ENCODE results near the gene RRBP1. TPM values are rescaled to one million over a fixed set of nuclear protein-coding genes. Genes with fewer than 3 reads are reported as not detected.

The RRBP1 gene
- total and polyA plus RNA-seq, 2 experiments from 2014 or later: 193 to 242 TPM

DNA sequence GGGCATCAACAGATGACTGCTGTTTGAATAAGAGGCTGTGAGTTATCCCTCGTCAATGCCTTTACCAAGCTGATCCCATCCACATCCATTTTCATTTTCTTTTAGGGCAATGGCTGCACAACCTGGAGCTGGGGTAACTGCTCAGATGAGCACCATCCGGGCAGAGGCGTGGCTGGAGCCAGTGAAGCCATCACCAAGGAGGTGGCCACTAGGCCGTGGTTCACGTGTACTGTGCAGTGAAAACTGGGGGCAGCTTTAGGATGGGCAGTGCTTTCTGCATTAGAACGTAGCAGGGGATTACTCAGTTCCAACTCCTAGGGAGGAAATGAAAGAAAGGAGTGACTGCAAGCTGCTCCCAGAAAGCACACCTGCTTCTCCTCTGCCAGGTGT is 51.2 kb downstream of the RRBP1 start:
- H3K9me3 ChIP-seq (ENCODE audit: low read depth): no peaks in the 10 kb centered on the region
- peaks cover 65% of the 10 kb centered on the region for H3K79me2 ChIP-seq

DNA sequence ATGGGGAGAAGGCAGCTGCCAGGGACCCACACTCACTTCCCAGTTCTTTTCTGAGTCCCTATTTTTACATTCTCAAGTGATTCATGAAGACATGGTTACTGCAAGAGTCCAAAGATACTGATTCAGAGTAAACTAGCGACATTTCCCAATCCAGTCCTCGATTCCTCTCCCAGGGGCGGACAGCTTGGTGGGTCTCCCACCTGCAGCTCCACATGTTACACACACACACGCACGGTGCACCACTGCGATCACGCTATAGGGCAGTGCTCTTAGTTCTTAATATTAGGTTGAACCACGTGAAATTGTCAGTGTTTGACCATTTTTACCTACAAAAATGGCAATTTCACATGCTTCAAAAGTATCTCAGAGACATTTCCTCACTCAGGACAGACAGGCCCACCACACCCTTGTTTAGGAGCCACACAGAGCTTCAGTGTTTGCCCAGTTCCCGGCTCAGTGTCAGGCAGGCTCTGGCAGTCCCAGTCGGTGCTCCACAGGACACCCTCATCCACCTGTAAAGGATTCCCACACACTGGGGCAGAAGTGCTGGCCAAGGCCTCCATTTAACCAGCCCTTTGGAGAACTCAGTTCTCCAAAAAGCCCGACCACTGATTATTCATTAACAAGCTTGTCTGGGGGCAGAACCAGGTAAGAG is 51.8 kb downstream of the RRBP1 start:
- H3K4me3 ChIP-seq: no peak overlapping the region
- H4K20me1 ChIP-seq (ENCODE audit: insufficient read depth, poor library complexity, severe bottlenecking): peaks cover 48% of the 10 kb centered on the region
- H3K27ac ChIP-seq: no peak overlapping the region
- no peaks in the 10 kb centered on the region for H3K4me1 ChIP-seq (ENCODE audit: insufficient read depth)
- H3K79me2 ChIP-seq: peaks cover 62% of the 10 kb centered on the region
- WGBS (ENCODE audit: low lambda C conversion rate, missing lambda C conversion rate): 86% methylated on average over 11 of the region's 11 CpGs
- no peaks in the 10 kb centered on the region for H3K27me3 ChIP-seq
- no peak overlapping the region for H3K4me2 ChIP-seq
- no peak for DNase-seq (ENCODE audit: low spot score)
- H3K9me2 ChIP-seq (replicated peaks; ENCODE audit: insufficient read depth): no peaks in the 10 kb centered on the region
- H3K9me3 ChIP-seq (ENCODE audit: low read depth): no peaks in the 10 kb centered on the region
- no peak overlapping the region for H2AFZ ChIP-seq
- no peaks in the 10 kb centered on the region for H3K36me3 ChIP-seq (replicated peaks; ENCODE audit: insufficient read depth, low read depth)
- TF ChIP-seq EZH2 (IDR thresholded peaks at IDR 0.05; ENCODE audit: borderline replicate concordance) (no peak), CTCF (IDR thresholded peaks at IDR 0.05; ENCODE audit: poor library complexity) (no peak), EZH2phosphoT487 (IDR thresholded peaks at IDR 0.05; ENCODE audit: low read depth, severe bottlenecking, unreplicated experiment) (no peak)

More for the DNA sequence above, 51.2 kb downstream of the RRBP1 start:
- Histone ChIP-seq H3K9me2 (replicated peaks; ENCODE audit: insufficient read depth) (no peaks in the 10 kb centered on the region), H3K36me3 (replicated peaks; ENCODE audit: insufficient read depth, low read depth) (no peaks in the 10 kb centered on the region), H3K27me3 (no peaks in the 10 kb centered on the region), H3K4me3 (no peak overlapping the region), H3K4me1 (ENCODE audit: insufficient read depth) (no peaks in the 10 kb centered on the region), H4K20me1 (ENCODE audit: insufficient read depth, poor library complexity, severe bottlenecking) (peaks cover 53% of the 10 kb centered on the region), H3K4me2 (no peak overlapping the region), H3K27ac (no peak overlapping the region), H2AFZ (no peak overlapping the region)
- WGBS (ENCODE audit: low lambda C conversion rate, missing lambda C conversion rate): 91% methylated on average over 6 of the region's 6 CpGs
- TF ChIP-seq EZH2 (IDR thresholded peaks at IDR 0.05; ENCODE audit: borderline replicate concordance): no peak
- no peak for TF ChIP-seq CTCF (IDR thresholded peaks at IDR 0.05; ENCODE audit: poor library complexity)
- no peak for TF ChIP-seq EZH2phosphoT487 (IDR thresholded peaks at IDR 0.05; ENCODE audit: low read depth, severe bottlenecking, unreplicated experiment)
- DNase-seq (ENCODE audit: low spot score): no peak

GRCh38 chr20:17629678-17630089 is 52.4 kb downstream of the RRBP1 start:
- no peak for TF ChIP-seq EZH2phosphoT487 (IDR thresholded peaks at IDR 0.05; ENCODE audit: low read depth, severe bottlenecking, unreplicated experiment)
- no peak for TF ChIP-seq CTCF (IDR thresholded peaks at IDR 0.05; ENCODE audit: poor library complexity)
- no peak for TF ChIP-seq EZH2 (IDR thresholded peaks at IDR 0.05; ENCODE audit: borderline replicate concordance)
- H2AFZ ChIP-seq: no peak overlapping the region
- WGBS (ENCODE audit: low lambda C conversion rate, missing lambda C conversion rate): 96% methylated on average over 21 of the region's 21 CpGs
- H3K79me2 ChIP-seq: peaks cover 56% of the 10 kb centered on the region
- peaks cover 42% of the 10 kb centered on the region for H4K20me1 ChIP-seq (ENCODE audit: insufficient read depth, poor library complexity, severe bottlenecking)
- H3K27ac ChIP-seq: no peak overlapping the region
- no peaks in the 10 kb centered on the region for H3K9me3 ChIP-seq (ENCODE audit: low read depth)
- no peak for DNase-seq (ENCODE audit: low spot score)
- no peaks in the 10 kb centered on the region for H3K9me2 ChIP-seq (replicated peaks; ENCODE audit: insufficient read depth)
- no peaks in the 10 kb centered on the region for H3K36me3 ChIP-seq (replicated peaks; ENCODE audit: insufficient read depth, low read depth)
- no peaks in the 10 kb centered on the region for H3K27me3 ChIP-seq
- H3K4me2 ChIP-seq: no peak overlapping the region
- H3K4me3 ChIP-seq: no peak overlapping the region
- no peaks in the 10 kb centered on the region for H3K4me1 ChIP-seq (ENCODE audit: insufficient read depth)

Data from hepatocyte (in vitro differentiated cells).